GM15510 (cell line): ENCODE results near the gene SUSD4.

Experiments used
- POLR2A ChIP-seq: IDR thresholded peaks from 3 replicates; pipeline ENCODE4 v1.6.1; 2011; ENCODE audit warnings: borderline replicate concordance; ENCODE audit not compliant: insufficient read length; ENCODE audit errors: extremely low read depth

SUSD4 gene, protein sequence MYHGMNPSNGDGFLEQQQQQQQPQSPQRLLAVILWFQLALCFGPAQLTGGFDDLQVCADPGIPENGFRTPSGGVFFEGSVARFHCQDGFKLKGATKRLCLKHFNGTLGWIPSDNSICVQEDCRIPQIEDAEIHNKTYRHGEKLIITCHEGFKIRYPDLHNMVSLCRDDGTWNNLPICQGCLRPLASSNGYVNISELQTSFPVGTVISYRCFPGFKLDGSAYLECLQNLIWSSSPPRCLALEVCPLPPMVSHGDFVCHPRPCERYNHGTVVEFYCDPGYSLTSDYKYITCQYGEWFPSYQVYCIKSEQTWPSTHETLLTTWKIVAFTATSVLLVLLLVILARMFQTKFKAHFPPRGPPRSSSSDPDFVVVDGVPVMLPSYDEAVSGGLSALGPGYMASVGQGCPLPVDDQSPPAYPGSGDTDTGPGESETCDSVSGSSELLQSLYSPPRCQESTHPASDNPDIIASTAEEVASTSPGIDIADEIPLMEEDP

GRCh38 chr1:223363856-223364684 is at the start of gene SUSD4:
SUSD4 (minus strand) TSS chr1:223364176; CDS start chr1:223363425, 751 bp downstream.
- TF ChIP-seq POLR2A: no peak

GRCh38 chr1:223413216-223413615 is 49.2 kb upstream of the SUSD4 start:
- TF ChIP-seq POLR2A: no peak

DNA sequence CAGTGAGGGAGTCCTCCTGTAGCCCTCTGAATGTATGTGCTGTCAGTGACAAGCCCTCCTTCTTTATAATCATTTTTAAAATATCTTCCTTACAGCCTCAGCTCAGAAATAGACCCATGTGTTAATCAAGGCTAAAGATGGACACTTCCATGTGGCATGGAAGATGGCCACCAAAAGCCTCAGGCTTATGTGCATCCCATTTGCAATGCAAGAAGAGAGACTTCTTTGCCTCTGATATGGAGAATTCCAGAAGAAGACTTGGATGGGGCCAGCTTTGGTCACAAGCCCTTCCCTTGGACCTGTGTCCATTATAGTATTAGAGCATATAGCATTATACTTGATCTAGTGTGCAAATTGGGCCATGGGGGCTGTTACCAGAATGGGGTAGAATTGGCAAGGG is 47.7 kb upstream of the SUSD4 start:
- TF ChIP-seq POLR2A: no peak

- no peak for TF ChIP-seq POLR2A
Observed at GRCh38 chr1:223411309-223411708, 47.3 kb upstream of the SUSD4 start.

DNA sequence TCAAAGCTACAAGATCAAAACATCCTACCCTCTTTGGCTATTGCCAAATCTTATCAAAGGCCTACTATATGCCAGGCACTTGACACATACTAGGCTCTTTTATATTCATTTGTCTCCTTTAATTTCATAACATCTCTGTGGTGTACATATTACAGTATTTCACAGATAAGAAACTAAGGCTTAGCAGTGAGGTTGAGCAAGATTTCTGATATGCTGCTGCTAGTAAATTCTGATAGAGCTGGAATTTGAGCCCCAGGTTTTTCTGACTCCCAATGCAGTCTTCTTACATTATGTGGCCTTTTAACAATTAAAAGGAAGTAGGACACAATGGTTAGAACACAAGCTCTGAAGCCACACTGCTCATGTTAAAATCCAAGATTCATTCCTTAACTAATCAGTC is 46.1 kb upstream of the SUSD4 start:
- TF ChIP-seq POLR2A: no peak

DNA sequence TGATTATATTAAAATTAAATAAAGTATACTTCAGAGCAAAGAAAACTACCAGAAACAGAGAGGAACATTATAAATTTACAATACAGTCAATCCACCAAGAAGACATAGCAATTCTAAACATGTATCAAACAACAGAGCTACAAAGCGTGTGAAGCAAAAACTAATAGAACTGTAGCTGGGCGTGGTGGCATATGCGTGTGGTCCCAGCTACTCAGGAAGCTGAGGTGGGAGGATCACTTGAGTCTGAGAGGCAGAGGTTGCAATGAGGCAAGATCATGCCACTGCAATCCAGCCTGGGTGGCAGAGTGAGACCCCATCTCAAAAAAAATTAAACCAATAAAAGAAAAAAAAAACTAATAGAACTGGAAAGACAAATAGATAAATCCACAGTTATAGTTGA is 41.5 kb upstream of the SUSD4 start:
- TF ChIP-seq POLR2A: no peak

DNA sequence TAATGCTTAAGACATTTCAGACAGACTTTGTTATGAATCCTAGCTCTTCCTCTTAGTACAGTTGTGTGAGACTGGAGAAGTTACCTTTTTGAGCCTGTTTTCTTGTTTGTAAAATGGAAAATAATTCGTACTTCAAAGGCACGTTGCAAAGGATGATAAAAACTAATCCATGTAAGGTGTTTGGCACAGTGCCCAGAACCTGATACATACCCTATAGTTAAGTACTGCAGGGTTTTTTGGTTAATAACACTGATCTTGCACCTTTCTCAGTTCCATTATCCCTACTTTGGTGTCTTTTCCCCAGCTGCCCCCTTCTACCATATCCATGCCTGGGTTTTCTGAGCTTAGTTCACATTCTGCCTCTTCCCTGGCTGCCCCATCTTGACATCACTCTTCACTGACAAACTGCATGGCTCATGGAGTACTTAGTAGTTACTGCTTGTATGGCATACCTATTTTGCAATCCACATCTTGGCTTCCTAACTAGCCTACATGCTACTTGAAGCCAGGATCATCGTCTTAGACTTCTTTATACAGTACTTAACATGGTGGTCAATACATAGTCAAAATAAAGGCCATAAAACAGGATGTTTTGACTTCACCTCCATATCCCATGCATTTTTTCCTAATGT is 39.3 kb upstream of the SUSD4 start:
- no peak for TF ChIP-seq POLR2A

DNA sequence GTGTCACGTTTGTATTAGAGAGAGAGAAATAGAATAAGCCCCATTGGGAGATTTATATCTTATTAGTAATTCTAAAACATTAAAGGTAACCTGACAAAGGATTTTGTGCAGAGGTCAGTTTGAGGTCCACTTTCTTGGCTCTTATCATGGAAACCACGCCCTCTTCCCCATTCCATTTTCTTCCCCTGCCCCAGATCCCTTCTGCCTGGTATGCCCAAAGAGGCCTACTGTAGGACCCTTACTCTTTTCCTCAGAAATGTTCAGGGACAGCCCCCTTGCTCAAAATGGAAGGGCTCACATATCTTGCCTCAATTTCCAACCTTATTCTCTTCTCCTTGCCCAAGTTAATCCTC is 38.8 kb upstream of the SUSD4 start:
- TF ChIP-seq POLR2A: no peak

DNA sequence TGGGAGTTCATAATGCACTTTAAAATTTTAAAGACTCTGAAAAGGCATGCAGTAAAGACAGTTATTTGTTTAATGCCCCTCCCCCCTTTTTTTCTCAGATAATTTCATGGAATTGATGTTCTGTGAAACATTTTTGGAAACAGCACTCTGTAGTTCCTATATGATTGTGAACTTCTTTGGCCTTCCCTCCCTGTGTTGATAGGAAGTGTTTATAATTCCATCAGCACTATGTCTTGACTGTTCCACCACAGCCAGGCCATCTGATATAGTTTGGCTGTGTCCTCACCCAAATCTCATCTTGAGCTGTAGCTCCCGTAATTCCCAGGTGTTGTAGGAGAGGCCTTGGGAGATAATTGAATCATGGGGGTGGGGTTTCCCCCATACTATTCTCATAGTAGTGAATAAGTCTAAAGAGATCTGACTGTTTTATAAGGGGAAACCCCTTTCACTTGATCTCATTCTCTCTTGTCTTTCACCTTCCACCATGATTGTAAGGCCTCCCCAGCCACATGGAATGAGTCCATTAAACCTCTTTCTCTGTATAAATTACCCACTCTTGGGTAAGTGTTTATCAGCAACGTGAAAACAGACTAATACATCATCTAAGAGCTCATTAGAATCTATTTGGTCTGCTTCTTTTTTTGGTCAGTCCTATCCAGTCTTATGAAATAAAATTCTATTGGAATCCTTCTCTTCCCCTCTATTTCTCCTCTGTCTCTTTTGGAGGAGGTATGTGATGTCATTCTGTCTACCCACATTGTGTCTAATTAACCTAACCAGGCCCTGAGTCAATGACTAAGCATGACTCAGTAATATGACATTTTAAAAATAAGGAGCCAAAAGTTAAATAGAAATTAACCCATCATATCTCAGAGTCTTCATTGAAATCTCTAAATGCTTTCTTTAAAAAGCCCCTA is 38.2 kb upstream of the SUSD4 start:
- no peak for TF ChIP-seq POLR2A

DNA sequence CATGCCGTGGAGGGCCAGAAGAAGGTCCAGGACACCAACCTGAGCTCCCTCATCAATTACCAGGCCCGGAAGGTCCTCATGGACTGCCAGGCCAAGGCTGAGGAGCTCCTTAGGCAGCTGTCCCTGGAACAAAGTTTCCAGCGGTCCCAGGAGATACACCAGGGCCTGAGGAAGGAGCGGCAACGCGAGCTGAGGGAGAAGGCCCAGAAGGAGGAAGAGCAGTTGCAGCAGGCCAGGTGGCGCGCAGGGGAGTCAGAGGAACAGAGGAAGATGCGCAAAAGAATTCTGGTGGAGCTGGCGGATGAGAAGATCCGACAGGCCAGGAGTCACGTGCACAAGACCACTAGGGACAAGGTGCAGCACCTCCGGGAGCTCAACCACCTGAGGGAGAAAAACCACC is 30.7 kb upstream of the SUSD4 start:
- TF ChIP-seq POLR2A: no peak

- TF ChIP-seq POLR2A: no peak
Observed at GRCh38 chr1:223394242-223394641, 30.3 kb upstream of the SUSD4 start.

GRCh38 chr1:223393275-223394214 is 29.6 kb upstream of the SUSD4 start, which contains the start of gene CCDC185:
CCDC185 (plus strand) TSS chr1:223393415; CDS start chr1:223393476, 61 bp downstream.
- no peak for TF ChIP-seq POLR2A

GRCh38 chr1:223390618-223391017 is 26.6 kb upstream of the SUSD4 start:
- no peak for TF ChIP-seq POLR2A
